Left renal cortex interstitium (tissue), 4 donors: ENCODE measurements around the gene PEX26. TPM values are rescaled to one million over a fixed set of nuclear protein-coding genes. Genes with fewer than 3 reads are reported as not detected.
"Not testable (repeated sequence)": the region's sequence is repeated elsewhere in the genome, so short reads cannot be mapped to it uniquely, and the experiment has no call there.

Experiments
- DNase-seq, 4 donors: peaks; one replicate each; pipeline ENCODE4 v3.0.0-alpha.2; 2013; ENCODE audit warnings: low read depth in 4 of 4, low spot score in 2 of 4, missing footprints in 1 of 4
- polyA plus RNA-seq, 4 donors: library from polyadenylated mRNA; unstranded; fragments of 120-200 nt; gene quantifications; one replicate each; pipeline ENCODE4 v1.2.1, GENCODE V29; 2013; ENCODE audit not compliant: insufficient read length in 4 of 4

Gene PEX26
- polyA plus RNA-seq, 4 donors = 25.5 to 38.3 (median 34.3) TPM

DNA sequence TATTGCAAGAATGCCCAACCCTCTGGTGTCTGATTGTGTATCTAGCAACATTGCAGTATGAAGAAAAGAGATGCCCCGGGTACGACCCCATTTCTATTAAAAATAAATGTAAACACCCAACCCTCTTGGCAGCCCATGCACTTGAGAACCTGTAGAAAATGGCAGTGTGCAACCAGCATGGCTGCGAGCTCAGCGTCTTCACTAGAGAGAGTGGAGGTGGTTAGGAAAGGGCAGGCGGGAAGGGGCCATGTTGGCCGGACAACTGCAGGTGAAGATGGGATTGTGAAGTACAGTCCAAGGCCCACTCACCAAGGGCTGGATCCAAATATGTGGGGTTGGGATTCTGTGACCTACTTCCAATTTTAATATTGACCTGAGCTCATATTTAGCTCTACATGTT is 15.9 kb downstream of the PEX26 start:
- DNase-seq = no peak

- DNase-seq = no peak
Observed at GRCh38 chr22:18095101-18095805, 17.5 kb downstream of the PEX26 start.

DNA sequence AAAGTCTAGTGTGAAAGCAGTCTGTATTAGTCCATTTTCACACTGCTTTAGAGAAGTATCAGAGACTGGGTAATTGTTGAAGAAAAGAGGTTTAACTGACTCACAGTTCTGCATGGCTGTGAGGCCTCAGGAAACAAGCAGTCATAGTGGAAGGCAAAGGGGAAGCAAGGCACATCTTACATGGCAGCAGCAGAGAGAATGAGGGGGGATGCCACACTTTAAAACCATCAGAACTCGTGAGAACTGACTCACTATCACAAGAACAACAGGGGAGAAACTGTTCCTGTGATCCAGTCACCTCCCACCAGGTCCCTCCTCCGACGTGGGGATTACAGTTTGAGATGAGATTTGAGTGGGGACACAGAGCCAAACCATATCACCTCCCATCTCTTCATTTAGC is 19.0 kb downstream of the PEX26 start:
- no peak for DNase-seq

- no peak for DNase-seq
Observed at GRCh38 chr22:18100781-18101180, 23.0 kb downstream of the PEX26 start.

- DNase-seq = no peak
Observed at GRCh38 chr22:18101536-18101935, 23.7 kb downstream of the PEX26 start.

DNA sequence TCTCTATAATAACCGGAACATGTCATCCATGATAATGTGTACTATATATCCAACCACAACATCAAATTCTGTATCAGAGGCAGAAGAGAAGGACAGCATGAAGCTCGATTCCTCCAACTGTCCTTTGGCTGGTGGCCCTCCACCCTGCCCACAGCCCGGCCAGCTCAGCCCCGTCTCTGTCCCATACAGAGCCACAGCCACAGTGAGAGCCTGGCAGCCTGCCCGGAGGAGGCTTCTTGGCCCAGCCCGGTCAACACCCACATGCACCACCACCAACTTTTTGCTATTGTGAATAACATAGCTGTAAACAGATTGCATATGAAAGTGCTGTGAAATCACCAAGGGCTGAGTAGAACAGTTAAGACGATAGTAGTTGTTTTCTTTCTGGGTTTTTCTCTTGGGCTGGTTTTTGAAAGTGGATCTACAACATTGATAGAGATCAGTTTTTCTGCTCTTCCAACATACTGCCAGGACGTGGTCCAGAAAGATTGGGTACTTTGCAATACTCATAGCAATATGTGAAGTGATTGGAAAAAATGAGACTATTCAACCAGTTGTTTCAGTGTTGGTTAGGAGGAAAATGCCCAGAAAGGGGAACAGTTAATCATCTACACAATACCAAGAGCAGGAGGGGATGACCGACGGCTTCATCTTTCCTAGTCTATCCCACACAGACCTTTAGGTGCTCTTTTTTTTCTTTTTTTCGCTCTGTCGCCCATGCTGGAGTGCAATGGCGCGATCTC is 25.9 kb downstream of the PEX26 start:
- DNase-seq = no peak

DNA sequence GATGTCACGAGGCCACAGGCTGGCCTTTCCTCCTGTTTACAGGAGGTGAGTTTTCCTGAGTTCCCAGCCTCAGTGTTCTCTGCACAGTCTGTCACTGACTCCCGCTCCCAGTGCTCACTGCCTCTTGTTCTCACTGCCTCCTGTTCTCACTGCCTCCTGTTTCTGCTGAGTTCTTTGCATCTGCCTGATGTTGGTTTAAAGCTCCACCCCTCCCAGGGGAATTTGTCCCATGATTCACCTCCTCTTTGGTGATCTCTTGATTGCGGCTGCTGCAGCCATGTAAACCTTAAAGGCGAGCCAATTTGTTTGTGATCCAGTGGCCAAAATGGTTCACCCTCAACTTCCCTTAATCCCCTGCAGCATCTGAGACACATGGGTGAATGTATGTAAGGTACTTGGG is 26.8 kb downstream of the PEX26 start:
- DNase-seq = no peak

GRCh38 chr22:18105981-18106380 is 28.2 kb downstream of the PEX26 start:
- DNase-seq = not testable (repeated sequence)

GRCh38 chr22:18106550-18107341 is 29.0 kb downstream of the PEX26 start:
- not testable (repeated sequence) for DNase-seq

DNA sequence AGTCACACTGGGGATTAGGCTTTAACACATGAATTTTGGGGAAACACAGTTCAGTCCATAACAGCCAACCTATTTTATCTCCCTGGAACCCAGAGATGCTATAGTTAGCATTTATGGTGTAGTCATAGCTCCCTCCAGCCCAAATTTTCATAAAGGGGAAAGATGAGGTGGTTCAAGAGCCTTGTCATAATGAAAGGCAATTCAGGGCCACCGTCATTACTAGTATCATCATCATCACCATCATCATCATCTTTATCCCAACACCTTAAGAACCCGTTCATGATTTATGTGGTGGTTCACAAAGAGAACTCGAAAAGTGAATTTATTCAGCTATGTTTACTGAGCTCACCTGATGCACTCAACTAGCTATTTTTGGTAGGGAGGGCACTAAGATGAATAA is 30.4 kb downstream of the PEX26 start:
- DNase-seq = no peak

DNA sequence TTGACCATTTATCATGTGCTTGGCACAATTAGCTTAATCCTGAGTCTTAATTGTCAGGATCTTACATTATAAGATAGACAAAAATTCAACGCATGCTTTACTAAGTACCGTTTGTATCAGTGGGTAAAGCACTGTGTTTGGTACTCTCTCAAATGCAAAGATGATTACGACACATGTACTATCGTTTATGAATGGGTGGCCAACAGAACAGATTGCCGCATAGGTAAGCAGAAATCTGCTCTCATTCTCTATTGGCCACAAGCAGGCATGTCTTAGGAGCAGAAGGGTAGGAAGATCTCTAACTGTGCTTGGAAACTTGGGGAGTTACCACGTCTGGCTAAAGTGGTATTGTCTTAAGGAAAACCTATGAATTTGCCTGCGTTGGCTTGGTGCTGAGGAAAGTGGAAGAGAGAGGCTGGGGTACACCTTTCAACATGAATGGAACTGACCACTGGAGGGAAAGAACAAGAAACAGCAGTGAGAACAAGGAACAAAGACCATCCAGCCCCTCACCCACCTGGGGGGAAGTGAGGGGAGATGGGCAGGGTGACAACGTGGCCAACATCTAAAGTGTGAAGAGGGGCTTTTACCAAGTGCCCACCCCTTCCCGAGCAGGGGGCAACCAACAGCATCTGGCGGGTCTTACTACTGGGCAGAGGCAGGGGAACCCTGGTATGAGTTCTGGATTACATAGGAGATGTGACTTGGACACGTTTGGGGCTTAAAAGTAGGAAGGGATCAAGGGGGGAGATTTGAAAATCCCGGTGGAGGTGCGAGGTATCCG is 31.8 kb downstream of the PEX26 start:
- no peak for DNase-seq

GRCh38 chr22:18110194-18110953 is 32.6 kb downstream of the PEX26 start, which contains the start of gene TUBA8:
TUBA8 (plus strand) TSS chr22:18110809; CDS start chr22:18110866, 57 bp downstream.
- peak in 1 of 4 donors; percentile 36 for DNase-seq

DNA sequence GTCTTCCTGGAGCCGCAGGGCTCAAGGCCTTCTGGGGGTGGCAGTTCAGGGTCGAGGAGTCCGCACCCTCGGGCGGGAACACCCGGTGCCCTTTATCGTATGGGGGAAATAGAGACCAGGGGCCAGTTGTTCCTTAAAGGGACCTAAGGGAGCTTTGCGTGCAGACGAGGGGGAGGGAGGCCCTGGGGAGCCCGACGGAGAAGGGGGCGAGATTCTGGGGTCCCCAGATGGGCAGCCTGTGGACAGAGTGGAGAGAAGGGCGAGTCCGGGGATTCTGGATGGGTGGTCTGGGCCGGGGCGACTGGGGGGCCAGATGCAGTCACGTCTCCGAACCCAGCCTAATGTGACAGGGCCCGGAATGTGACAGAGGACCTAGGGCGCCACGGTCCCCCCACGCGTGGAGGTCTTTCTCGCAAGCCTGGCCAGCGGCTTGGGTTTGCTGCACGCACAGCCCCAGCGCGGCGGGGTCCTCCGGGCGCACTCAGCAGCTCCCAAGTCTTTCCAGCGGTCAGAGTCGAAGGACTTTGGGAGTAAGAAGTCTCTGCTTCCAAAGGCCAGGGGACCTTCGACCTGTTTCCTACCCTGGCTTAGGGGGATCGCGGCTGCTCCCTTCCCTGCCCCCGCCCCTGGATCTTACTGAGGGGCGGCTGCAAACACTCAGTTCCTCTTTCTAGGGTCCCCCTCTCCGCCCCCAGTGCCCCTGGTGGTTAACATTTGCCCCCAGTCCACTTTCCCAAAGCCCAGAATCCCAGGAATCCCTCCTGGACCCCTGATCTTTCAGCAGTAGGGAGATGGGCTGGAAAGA is 33.4 kb downstream of the PEX26 start:
- no peak for DNase-seq

- DNase-seq = no peak
Observed at GRCh38 chr22:18111759-18112330, 34.1 kb downstream of the PEX26 start.

DNA sequence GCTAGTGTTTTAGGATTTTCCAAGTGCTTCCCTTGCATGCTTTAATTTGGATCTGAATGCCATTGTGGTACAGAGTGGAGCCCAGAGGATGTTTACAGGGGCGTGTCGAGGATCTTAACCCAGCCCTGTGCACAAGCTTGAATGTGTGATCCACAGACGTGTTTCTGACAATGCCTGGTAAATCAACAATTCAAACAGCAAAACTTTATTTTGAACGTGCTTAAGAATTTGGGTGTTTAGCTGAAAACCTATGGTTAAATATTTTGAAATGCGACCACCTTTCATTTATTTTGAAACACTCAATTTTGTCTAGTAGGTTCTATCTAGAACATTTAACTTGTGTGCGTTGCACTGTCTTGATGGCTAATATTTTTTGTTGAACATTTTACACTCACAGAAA is 34.6 kb downstream of the PEX26 start:
- DNase-seq = no peak

- no peak for DNase-seq
Observed at GRCh38 chr22:18113680-18114394, 36.0 kb downstream of the PEX26 start.

GRCh38 chr22:18114495-18114894 is 36.7 kb downstream of the PEX26 start:
- DNase-seq = no peak
